H9 (cell line): ENCODE data around the gene SRCAP. TPM values are rescaled to one million over a fixed set of nuclear protein-coding genes. Genes with fewer than 3 reads are reported as not detected.

Source experiments
- DNase-seq: peaks from one replicate; pipeline ENCODE4 v3.0.0-alpha.2; 2017
- H2AFZ ChIP-seq: one replicate; pipeline ENCODE4 v1.6.1; 2013; ENCODE audit warnings: mild to moderate bottlenecking, low read length, control low read depth, moderate library complexity
- H2AK5ac ChIP-seq: 2 replicates; pipeline ENCODE4 v1.6.1; 2013; ENCODE audit warnings: low read length, control low read depth, mixed read lengths; ENCODE audit not compliant: insufficient read length
- H2BK120ac ChIP-seq: one replicate; pipeline ENCODE4 v1.6.1; 2013; ENCODE audit warnings: low read depth, mild to moderate bottlenecking, low read length, control low read depth, inconsistent platforms; ENCODE audit not compliant: poor library complexity, severe bottlenecking
- H2BK12ac ChIP-seq: 2 replicates; pipeline ENCODE4 v1.6.1; 2013; ENCODE audit warnings: low read length, control low read depth, mixed read lengths, low read depth; ENCODE audit not compliant: insufficient read length
- H2BK15ac ChIP-seq: 2 replicates; pipeline ENCODE4 v1.6.1; 2013; ENCODE audit warnings: low read depth, low read length, control low read depth
- H2BK20ac ChIP-seq: one replicate; pipeline ENCODE4 v1.6.1; 2013; ENCODE audit warnings: low read depth, mild to moderate bottlenecking, low read length, control low read depth, inconsistent platforms; ENCODE audit not compliant: poor library complexity, severe bottlenecking
- H2BK5ac ChIP-seq: 2 replicates; pipeline ENCODE4 v1.6.1; 2013; ENCODE audit warnings: low read length, control low read depth, mixed read lengths; ENCODE audit not compliant: insufficient read length
- H3K14ac ChIP-seq: 2 replicates; pipeline ENCODE4 v1.6.1; 2013; ENCODE audit warnings: low read length, control low read depth; ENCODE audit not compliant: insufficient read depth
- H3K18ac ChIP-seq: 2 replicates; pipeline ENCODE4 v1.6.1; 2013; ENCODE audit warnings: low read depth, mild to moderate bottlenecking, mixed read lengths, low read length, control low read depth; ENCODE audit not compliant: insufficient read length
- H3K23ac ChIP-seq: 2 replicates; pipeline ENCODE4 v1.6.1; 2013; ENCODE audit warnings: low read length, control low read depth, mixed read lengths, low read depth; ENCODE audit not compliant: insufficient read length
- H3K23me2 ChIP-seq: 2 replicates; pipeline ENCODE4 v1.6.1; 2013; ENCODE audit warnings: low read depth, mild to moderate bottlenecking, mixed read lengths, low read length, control low read depth; ENCODE audit not compliant: insufficient read length, poor library complexity, severe bottlenecking
- H3K27ac ChIP-seq: 2 replicates; pipeline ENCODE4 v1.5.1; 2013; ENCODE audit warnings: low read length, control low read depth, mixed read lengths, low read depth; ENCODE audit not compliant: insufficient read length
- H3K27me3 ChIP-seq: 2 replicates; pipeline ENCODE4 v1.6.1; 2013; ENCODE audit warnings: low read length, control low read depth, inconsistent platforms; ENCODE audit not compliant: insufficient read depth
- H3K4ac ChIP-seq: 2 replicates; pipeline ENCODE4 v1.6.1; 2013; ENCODE audit warnings: low read depth, mild to moderate bottlenecking, control low read depth, inconsistent platforms, low read length, moderate library complexity
- H3K4me1 ChIP-seq: 2 replicates; pipeline ENCODE4 v1.6.1; 2013; ENCODE audit warnings: low read length, control low read depth, inconsistent platforms; ENCODE audit not compliant: insufficient read depth
- H3K4me2 ChIP-seq: 2 replicates; pipeline ENCODE4 v1.6.1; 2013; ENCODE audit warnings: low read length, control low read depth, mixed read lengths; ENCODE audit not compliant: insufficient read length, insufficient read depth
- H3K56ac ChIP-seq: 2 replicates; pipeline ENCODE4 v1.6.1; 2013; ENCODE audit warnings: low read depth, mild to moderate bottlenecking, mixed read lengths, low read length, control low read depth; ENCODE audit not compliant: insufficient read length
- H3K79me1 ChIP-seq: 2 replicates; pipeline ENCODE4 v1.6.1; 2013; ENCODE audit warnings: low read depth, mild to moderate bottlenecking, moderate library complexity, low read length, control low read depth, inconsistent platforms; ENCODE audit not compliant: insufficient read depth, poor library complexity, severe bottlenecking
- H3K79me2 ChIP-seq: 2 replicates; pipeline ENCODE4 v1.6.1; 2013; ENCODE audit warnings: low read length, control low read depth, inconsistent platforms; ENCODE audit not compliant: insufficient read depth
- H3K9ac ChIP-seq: 2 replicates; pipeline ENCODE4 v1.6.1; 2013; ENCODE audit warnings: low read length, control low read depth, mixed read lengths; ENCODE audit not compliant: insufficient read length; ENCODE audit errors: extremely low read depth
- H3K9me3 ChIP-seq: one replicate; pipeline ENCODE4 v1.6.1; 2013; ENCODE audit warnings: low read depth, low read length, inconsistent platforms; ENCODE audit not compliant: control insufficient read depth
- H3T11ph ChIP-seq: one replicate; pipeline ENCODE4 v1.6.1; 2013; ENCODE audit warnings: mild to moderate bottlenecking, low read length, control low read depth, inconsistent platforms
- H4K20me1 ChIP-seq: one replicate; pipeline ENCODE4 v1.6.1; 2013; ENCODE audit not compliant: control insufficient read depth, insufficient read length, insufficient read depth
- H4K5ac ChIP-seq: 2 replicates; pipeline ENCODE4 v1.6.1; 2013; ENCODE audit warnings: low read depth, mild to moderate bottlenecking, mixed read lengths, low read length, control low read depth; ENCODE audit not compliant: insufficient read length
- H4K8ac ChIP-seq: replicated peaks from 2 replicates; pipeline ENCODE4 v1.6.1; 2013; ENCODE audit warnings: low read length, control low read depth, mixed read lengths, low read depth; ENCODE audit not compliant: insufficient read length
- H4K91ac ChIP-seq: 2 replicates; pipeline ENCODE4 v1.6.1; 2013; ENCODE audit warnings: low read depth, mild to moderate bottlenecking, moderate library complexity, mixed read lengths, low read length, control low read depth; ENCODE audit not compliant: insufficient read length
- H3K27ac Mint-ChIP-seq, 3 experiments: 2 replicates in 2 of 3; 3 replicates in 1 of 3; pipeline ENCODE4 v1.8.0; 2020 to 2021; ENCODE audit warnings: mixed read lengths in 3 of 3, mild to moderate bottlenecking in 1 of 3, moderate library complexity in 1 of 3
- H3K27me3 Mint-ChIP-seq: 2 replicates; pipeline ENCODE4 v1.8.0; 2021; ENCODE audit warnings: low read depth, mild to moderate bottlenecking, moderate library complexity, mixed read lengths
- H3K36me3 Mint-ChIP-seq, 3 experiments: 2 replicates in 2 of 3; 3 replicates in 1 of 3; pipeline ENCODE4 v1.8.0; 2020 to 2021; ENCODE audit warnings: low read depth in 3 of 3, mixed read lengths in 3 of 3; ENCODE audit not compliant: insufficient read depth in 1 of 3
- H3K4me1 Mint-ChIP-seq, 2 experiments: 2 replicates each; pipeline ENCODE4 v1.8.0; 2020; ENCODE audit warnings: mixed read lengths in 2 of 2
- H3K4me3 Mint-ChIP-seq, 2 experiments: 2 replicates in 1 of 2; 3 replicates in 1 of 2; pipeline ENCODE4 v1.8.0; 2020 to 2021; ENCODE audit warnings: mild to moderate bottlenecking in 2 of 2, mixed read lengths in 2 of 2, moderate library complexity in 1 of 2
- H3K9me3 Mint-ChIP-seq, 2 experiments: 2 replicates in 1 of 2; 3 replicates in 1 of 2; pipeline ENCODE4 v1.8.0; 2020; ENCODE audit warnings: mild to moderate bottlenecking in 2 of 2, mixed read lengths in 2 of 2, moderate library complexity in 1 of 2
- CTCF ChIP-seq: fragments of 200-600 bp; sonication (generic); conservative IDR thresholded peaks from 3 replicates; pipeline ENCODE4 v1.8.0; 2021; ENCODE audit warnings: antibody characterized with exemption, mild to moderate bottlenecking
- WGBS: extraction: QIAGEN DNeasy Blood & Tissue Kit; methylation state at CpG from one replicate; pipeline ENCODE4 v1.1.7; 2013; ENCODE audit warnings: missing lambda C conversion rate, low lambda C conversion rate, mixed read lengths; ENCODE audit not compliant: insufficient read length; ENCODE audit errors: extremely low coverage; 5-methylcytosine and 5-hydroxymethylcytosine counted together
- total RNA-seq: library from RNA; stranded (reverse); gene quantifications from 2 replicates; pipeline ENCODE4 v1.2.1, GENCODE V29; 2021

Gene SRCAP
- total RNA-seq, 1 experiment from 2014 or later: 63.1 TPM

- no peak overlapping the region for H3K9ac ChIP-seq
- H3K9me3 ChIP-seq: no peaks in the 10 kb centered on the region
- no peaks in the 10 kb centered on the region for H4K20me1 ChIP-seq
- H3K9me3 Mint-ChIP-seq: no peaks in the 10 kb centered on the region
- no peaks in the 10 kb centered on the region for H3K4me1 ChIP-seq
- no peak overlapping the region for H2BK15ac ChIP-seq
- no peak overlapping the region for H3K18ac ChIP-seq
- no peak overlapping the region for H2BK20ac ChIP-seq
- H3K36me3 Mint-ChIP-seq: peaks cover 57 to 94% (median 91%) of the 10 kb centered on the region in 3 experiments
- H4K8ac ChIP-seq: no peak overlapping the region
- no peak overlapping the region for H2BK120ac ChIP-seq
- no peak overlapping the region for H2AK5ac ChIP-seq
- no peak overlapping the region for H3K14ac ChIP-seq
- H3K23me2 ChIP-seq: peaks cover 8% of the 10 kb centered on the region
- H3K27ac Mint-ChIP-seq: no peak overlapping the region
- DNase-seq: no peak
- no peak overlapping the region for H3K4me3 Mint-ChIP-seq
- TF ChIP-seq CTCF: no peak
- no peaks in the 10 kb centered on the region for H3K27me3 Mint-ChIP-seq
- H3K56ac ChIP-seq: no peak overlapping the region
- H3K4ac ChIP-seq: no peak overlapping the region
- H3K23ac ChIP-seq: no peak overlapping the region
- peaks cover 6% of the 10 kb centered on the region for H3K79me1 ChIP-seq
- no peak overlapping the region for H3T11ph ChIP-seq
- no peak overlapping the region for H2BK5ac ChIP-seq
- H2AFZ ChIP-seq: no peak overlapping the region
- H3K79me2 ChIP-seq: no peaks in the 10 kb centered on the region
- WGBS: no CpG with 5 or more reads among the region's 4 CpGs
- H3K4me2 ChIP-seq: no peak overlapping the region
- H3K4me1 Mint-ChIP-seq: peaks cover 9 to 11% of the 10 kb centered on the region in 2 experiments
- H4K91ac ChIP-seq: no peak overlapping the region
- H4K5ac ChIP-seq: no peak overlapping the region
- no peak overlapping the region for H3K27ac ChIP-seq
- no peaks in the 10 kb centered on the region for H3K27me3 ChIP-seq
- H2BK12ac ChIP-seq: no peak overlapping the region
These were observed 67.9 kb downstream of the SRCAP start for GRCh38 chr16:30766933-30767284.
